Urothelium cell line (cell line): Measurements from ENCODE around the gene DISP1.

Experiments
- DNase-seq: peaks from one replicate; pipeline ENCODE4 v3.0.0; 2011; ENCODE audit warnings: low spot score, mixed read lengths
- FAIRE-seq: peaks from 2 replicates; lab custom pipeline; 2011; peaks lifted over from hg19 to GRCh38; lab: Jason Lieb, UNC

The DISP1 gene, protein sequence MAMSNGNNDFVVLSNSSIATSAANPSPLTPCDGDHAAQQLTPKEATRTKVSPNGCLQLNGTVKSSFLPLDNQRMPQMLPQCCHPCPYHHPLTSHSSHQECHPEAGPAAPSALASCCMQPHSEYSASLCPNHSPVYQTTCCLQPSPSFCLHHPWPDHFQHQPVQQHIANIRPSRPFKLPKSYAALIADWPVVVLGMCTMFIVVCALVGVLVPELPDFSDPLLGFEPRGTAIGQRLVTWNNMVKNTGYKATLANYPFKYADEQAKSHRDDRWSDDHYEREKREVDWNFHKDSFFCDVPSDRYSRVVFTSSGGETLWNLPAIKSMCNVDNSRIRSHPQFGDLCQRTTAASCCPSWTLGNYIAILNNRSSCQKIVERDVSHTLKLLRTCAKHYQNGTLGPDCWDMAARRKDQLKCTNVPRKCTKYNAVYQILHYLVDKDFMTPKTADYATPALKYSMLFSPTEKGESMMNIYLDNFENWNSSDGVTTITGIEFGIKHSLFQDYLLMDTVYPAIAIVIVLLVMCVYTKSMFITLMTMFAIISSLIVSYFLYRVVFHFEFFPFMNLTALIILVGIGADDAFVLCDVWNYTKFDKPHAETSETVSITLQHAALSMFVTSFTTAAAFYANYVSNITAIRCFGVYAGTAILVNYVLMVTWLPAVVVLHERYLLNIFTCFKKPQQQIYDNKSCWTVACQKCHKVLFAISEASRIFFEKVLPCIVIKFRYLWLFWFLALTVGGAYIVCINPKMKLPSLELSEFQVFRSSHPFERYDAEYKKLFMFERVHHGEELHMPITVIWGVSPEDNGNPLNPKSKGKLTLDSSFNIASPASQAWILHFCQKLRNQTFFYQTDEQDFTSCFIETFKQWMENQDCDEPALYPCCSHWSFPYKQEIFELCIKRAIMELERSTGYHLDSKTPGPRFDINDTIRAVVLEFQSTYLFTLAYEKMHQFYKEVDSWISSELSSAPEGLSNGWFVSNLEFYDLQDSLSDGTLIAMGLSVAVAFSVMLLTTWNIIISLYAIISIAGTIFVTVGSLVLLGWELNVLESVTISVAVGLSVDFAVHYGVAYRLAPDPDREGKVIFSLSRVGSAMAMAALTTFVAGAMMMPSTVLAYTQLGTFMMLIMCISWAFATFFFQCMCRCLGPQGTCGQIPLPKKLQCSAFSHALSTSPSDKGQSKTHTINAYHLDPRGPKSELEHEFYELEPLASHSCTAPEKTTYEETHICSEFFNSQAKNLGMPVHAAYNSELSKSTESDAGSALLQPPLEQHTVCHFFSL (N-terminal part only)

GRCh38 chr1:222814536-222815439, at the start of gene DISP1:
Gene DISP1 (plus strand): TSS chr1:222815039. CDS start chr1:222942824, 127,785 bp downstream.
- no peak for FAIRE-seq
- peak; percentile 92 for DNase-seq

DNA sequence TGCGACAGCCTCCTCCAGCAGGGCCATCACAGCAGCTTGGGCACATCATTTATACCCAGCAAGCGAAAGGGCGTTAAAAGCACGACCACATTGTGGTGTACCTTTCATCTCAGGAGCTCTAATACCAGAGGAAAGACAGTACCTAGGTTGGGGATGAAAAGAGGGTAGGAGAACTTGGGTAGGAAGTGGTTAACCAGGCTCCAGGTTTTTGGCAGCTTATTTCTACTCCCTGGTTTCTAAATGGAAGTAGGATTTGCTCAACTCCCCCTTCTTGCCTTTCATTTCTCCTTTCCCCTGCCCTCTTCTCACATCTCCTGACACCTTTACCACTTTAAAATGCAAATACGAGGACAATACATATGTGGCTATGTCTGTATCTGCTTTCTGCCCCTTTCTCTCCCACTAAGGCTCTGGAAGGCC, 47.7 kb upstream of the DISP1 start:
- FAIRE-seq (no peak), DNase-seq (no peak)

GRCh38 chr1:222768592-222768991, 46.2 kb upstream of the DISP1 start:
- no peak for FAIRE-seq

DNA sequence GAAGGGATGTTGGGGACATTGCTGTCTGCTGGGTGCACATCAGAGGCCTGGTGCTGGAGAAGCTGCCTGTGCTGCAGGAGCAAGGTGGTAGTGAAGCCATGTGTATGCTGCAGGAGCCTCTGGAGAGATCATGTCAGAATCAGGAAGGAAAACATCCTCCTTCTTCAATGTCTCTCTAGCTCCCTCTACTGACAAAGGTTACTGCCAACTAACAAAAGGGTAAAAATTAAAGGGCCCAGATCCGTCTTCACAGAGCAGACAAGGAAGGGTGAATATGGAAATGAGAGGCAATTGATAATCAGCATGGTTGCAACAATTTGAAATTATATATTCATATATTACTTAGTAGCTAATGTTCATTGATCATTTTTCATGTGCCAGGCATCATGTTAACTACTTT, 45.7 kb upstream of the DISP1 start:
- DNase-seq: no peak
- no peak for FAIRE-seq

More at GRCh38 chr1:222768592-222768991, 46.2 kb upstream of the DISP1 start:
- DNase-seq: no peak

DNA sequence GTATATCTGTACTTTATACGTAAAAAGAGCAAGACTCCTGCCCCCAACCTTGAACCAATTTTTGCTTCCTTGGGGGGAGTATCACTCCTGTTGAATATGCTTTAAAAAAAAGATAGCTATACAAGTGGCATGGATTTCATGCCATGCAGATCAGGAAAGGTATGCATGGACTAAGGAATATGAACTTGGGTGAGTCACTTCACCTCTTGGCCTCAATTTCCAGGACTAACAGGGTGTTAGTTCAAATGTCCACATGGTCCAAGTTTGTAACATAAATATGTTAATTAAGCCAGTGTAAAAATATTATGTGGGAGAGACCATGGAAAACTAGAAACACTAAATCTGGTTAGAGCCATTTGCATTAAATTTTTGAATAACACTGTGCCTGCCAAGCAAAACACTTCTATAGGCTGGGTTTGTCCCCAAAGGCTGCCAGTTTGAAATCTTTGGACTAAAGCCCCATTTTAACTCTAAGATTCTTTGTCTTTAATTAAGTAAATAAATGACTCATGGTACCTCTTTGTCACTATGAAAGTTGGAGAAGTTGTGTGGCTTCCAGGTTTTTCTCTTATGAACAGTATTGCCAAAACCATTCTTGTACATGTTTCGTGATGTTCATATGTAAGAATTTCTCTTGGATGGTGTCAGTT, 44.7 kb upstream of the DISP1 start:
- no peak for DNase-seq

GRCh38 chr1:222772996-222773379, 41.9 kb upstream of the DISP1 start:
- FAIRE-seq: no peak
- no peak for DNase-seq

More for the DNA sequence above, 44.7 kb upstream of the DISP1 start:
- no peak for FAIRE-seq

- DNase-seq (no peak), FAIRE-seq (no peak)
Measured at GRCh38 chr1:222777463-222777862, 37.4 kb upstream of the DISP1 start.

- FAIRE-seq: no peak
Measured at GRCh38 chr1:222777977-222778376, 36.9 kb upstream of the DISP1 start.

DNA sequence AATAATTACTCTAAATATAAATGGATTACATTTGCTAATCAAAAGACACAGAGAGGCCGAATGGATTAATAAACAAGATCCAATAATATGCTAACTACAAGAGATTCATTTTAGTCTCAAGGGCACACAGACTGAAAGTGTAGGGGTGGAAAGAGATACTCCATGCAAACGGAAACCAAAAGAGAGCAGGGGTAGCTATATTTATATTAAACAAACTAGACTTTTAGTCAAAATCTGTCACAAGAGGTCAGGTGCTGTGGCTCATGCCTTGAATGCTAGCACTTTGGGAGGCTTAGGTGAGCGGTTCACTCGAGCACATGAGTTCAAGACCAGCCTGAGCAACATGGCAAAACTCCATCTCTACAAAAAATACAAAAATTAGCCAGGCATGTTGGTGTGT, 33.6 kb upstream of the DISP1 start:
- DNase-seq (no peak), FAIRE-seq (no peak)

More at GRCh38 chr1:222777977-222778376, 36.9 kb upstream of the DISP1 start:
- no peak for DNase-seq

DNA sequence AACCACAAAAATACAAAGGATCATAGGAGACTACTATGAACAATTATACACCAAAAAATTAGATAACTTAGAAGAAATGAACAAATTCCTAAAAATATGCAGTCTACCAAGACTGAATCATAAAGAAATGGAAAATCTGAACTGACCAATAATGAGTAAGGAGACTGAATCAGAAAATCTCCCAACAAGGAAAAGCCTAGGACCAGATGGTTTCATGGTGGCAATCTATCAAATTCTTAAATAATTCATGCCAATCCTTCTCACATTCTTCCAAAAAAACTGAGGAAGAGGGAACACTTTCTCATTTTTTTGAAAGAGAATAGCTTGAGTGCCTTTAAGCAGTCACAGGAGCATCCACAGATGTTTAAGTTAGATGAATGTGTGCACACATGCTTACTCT, 31.8 kb upstream of the DISP1 start:
- DNase-seq (no peak), FAIRE-seq (no peak)

- FAIRE-seq: no peak
- DNase-seq: no peak
Measured at GRCh38 chr1:222784371-222784770, 30.5 kb upstream of the DISP1 start.

- DNase-seq: no peak
Measured at GRCh38 chr1:222784916-222785315, 29.9 kb upstream of the DISP1 start.

GRCh38 chr1:222785529-222785928, 29.3 kb upstream of the DISP1 start:
- FAIRE-seq (no peak), DNase-seq (no peak)

More at GRCh38 chr1:222784916-222785315, 29.9 kb upstream of the DISP1 start:
- FAIRE-seq: no peak

DNA sequence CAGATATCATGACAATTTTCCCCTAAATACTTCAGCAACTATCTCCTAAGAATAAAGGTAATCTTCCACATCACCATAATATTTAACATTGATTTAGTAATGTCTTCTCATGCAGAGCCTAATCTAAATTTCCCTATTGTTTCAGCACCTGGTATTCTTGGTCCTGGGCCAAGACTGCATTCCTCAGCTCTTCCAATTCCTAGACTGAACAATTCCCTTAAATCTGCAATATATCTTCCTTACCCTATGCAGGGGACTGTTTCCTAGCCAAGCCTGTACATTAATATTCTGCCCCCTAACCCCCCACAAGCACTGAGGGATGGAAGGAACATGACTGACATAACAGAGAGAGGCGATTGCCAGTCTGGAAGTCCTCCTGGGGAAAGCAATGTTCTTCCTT, 28.7 kb upstream of the DISP1 start:
- no peak for FAIRE-seq

DNA sequence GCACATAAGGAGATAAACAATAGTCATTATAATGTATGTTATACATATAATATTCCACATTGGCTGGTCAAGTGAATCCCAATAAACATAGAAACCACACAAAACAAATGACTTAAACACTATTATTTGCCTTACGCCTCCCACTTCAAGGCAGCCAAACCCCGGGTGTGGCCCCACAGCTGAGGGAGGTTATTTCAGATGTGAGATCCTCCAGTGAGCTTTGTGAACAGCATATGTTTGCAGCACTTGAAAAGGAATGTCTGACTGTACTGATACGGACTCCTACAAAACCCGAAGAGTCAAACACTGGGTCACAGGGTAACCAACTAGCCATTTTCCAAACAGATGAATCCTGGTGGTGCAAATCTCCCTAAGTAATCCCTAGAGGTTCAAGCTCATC, 27.1 kb upstream of the DISP1 start:
- no peak for FAIRE-seq
- DNase-seq: no peak

More for the DNA sequence above, 28.7 kb upstream of the DISP1 start:
- peak; percentile 35 for DNase-seq

GRCh38 chr1:222788402-222789156, 26.3 kb upstream of the DISP1 start:
- DNase-seq: no peak
- FAIRE-seq: no peak

DNA sequence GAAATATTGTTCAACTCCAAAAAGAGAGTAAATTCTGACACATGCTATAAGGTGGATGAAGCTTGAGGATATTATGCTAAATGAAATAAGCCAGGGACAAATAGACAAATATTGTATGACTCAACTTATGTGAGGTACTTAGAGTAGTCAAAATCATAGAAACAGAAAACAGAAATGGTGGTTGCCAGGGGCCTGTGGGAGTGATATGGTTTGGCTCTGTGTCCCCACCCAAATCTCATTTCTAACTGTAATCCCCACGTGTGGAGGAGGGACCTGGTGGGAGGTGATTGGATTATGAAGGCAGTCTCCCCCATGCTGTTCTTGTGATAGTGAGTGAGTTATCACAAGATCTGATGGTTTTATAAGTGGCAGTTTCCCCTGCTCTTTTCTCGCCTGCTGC, 24.7 kb upstream of the DISP1 start:
- FAIRE-seq (no peak), DNase-seq (no peak)

DNA sequence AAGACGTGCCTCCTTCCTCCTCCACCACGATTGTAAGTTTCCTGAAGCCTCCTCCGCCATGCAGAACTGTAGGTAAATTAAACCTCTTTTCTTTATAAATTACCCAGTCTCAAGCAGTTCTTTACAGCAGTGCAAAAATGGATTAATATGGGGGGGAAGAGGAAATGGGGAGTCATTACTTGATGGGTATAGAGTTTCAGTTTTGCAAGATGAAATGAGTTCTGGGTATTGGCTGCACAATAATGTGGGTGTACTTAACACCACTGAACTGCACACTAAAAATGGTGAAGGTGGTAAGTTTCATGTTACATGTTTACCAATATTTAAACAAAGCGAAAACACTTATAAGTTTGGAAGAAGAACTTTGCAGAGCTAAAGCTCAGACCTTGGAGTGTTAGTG, 24.3 kb upstream of the DISP1 start:
- DNase-seq (no peak), FAIRE-seq (no peak)
